ENCODE results near the gene CIDEA.

DNA sequence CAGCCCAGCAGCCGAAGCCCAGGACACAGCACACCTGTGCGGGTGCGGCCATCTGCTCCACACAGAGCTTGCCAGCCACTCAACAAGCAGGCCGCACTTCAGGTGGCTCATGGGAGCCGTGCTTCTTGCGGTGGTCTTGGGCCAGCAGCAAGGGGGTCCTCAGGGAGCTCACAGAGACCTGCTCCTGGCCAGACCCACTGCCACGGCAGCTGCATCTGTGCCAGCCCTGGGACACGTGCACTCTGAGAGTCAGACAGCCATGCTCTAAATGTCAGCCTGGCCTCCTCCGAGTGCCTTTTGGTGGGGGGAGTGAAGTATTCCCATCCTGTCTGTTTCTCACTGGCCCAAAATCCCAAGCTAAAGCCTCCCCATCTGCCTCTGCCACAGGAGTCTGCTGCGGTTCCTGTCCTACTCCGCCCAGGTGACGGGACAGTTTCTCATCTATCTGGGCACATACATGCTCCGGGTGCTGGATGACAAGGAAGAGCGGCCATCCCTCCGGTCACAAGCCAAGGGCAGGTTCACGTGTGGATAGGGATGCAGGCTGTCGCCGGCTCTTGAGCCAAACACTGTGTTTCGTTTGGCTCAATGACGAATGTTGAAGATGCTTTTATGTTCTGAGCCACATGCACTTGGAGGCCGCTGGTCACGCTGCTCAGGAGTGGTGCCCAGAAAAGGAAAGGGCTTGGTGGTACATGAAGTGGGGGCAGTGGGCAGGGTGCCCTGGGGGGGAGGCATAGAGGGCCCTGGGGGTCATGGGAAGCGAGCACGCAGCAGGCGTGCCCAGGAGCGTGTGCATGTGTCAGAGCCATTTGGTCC is 22.8 kb downstream of the CIDEA start:
- TF ChIP-seq RARB (CRISPR knock-in tag; IDR thresholded peaks at IDR 0.05) (no peak), ZFP3 (CRISPR knock-in tag; IDR thresholded peaks at IDR 0.05) (no peak), GLIS3 (CRISPR knock-in tag; IDR thresholded peaks at IDR 0.05) (no peak), TOX (CRISPR knock-in tag; IDR thresholded peaks at IDR 0.05; ENCODE audit: borderline replicate concordance) (no peak), ZNF70 (CRISPR knock-in tag; IDR thresholded peaks at IDR 0.05) (no peak), BACH2 (CRISPR knock-in tag; IDR thresholded peaks at IDR 0.05; ENCODE audit: borderline replicate concordance) (no peak), ARNTL (CRISPR knock-in tag; IDR thresholded peaks at IDR 0.05; ENCODE audit: borderline replicate concordance, low read depth) (no peak), OSR1 (CRISPR knock-in tag; IDR thresholded peaks at IDR 0.05) (no peak), TCF4 (CRISPR knock-in tag; IDR thresholded peaks at IDR 0.05; ENCODE audit: borderline replicate concordance) (no peak)
- TF ChIP-seq, protein P1, sequence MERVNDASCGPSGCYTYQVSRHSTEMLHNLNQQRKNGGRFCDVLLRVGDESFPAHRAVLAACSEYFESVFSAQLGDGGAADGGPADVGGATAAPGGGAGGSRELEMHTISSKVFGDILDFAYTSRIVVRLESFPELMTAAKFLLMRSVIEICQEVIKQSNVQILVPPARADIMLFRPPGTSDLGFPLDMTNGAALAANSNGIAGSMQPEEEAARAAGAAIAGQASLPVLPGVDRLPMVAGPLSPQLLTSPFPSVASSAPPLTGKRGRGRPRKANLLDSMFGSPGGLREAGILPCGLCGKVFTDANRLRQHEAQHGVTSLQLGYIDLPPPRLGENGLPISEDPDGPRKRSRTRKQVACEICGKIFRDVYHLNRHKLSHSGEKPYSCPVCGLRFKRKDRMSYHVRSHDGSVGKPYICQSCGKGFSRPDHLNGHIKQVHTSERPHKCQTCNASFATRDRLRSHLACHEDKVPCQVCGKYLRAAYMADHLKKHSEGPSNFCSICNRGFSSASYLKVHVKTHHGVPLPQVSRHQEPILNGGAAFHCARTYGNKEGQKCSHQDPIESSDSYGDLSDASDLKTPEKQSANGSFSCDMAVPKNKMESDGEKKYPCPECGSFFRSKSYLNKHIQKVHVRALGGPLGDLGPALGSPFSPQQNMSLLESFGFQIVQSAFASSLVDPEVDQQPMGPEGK (CRISPR knock-in tag; IDR thresholded peaks at IDR 0.05; ENCODE audit: borderline replicate concordance): no peak
